ENCODE data around the gene CNOT11.
A peak's percentile ranks its signal among the peaks of the same experiment; 100 is the strongest.

Gene CNOT11

GRCh38 chr2:101272045-101272784 is 19.5 kb downstream of the CNOT11 start:
- intact Hi-C loops (cut with DNase I) = loop anchor here (10.0 kb wide), 1 partner anchor 113 kb away; the partner anchor contains the start of gene CREG2
- no peak for DNase-seq

GRCh38 chr2:101273056-101273455 is 20.4 kb downstream of the CNOT11 start:
- DNase-seq = no peak
- intact Hi-C loops (cut with DNase I) = loop anchor here (10.0 kb wide), 1 partner anchor 112 kb away; the partner anchor contains the start of gene CREG2

GRCh38 chr2:101274142-101274541 is 21.5 kb downstream of the CNOT11 start:
- no peak for DNase-seq

GRCh38 chr2:101277111-101277510 is 24.4 kb downstream of the CNOT11 start:
- peak in 2 of 10 donors; percentile 14 to 37 for DNase-seq
- intact Hi-C loops (cut with DNase I) = loop anchor here (10.0 kb wide), 1 partner anchor 108 kb away; the partner anchor contains the start of gene CREG2

More at GRCh38 chr2:101274142-101274541, 21.5 kb downstream of the CNOT11 start:
- intact Hi-C loops (cut with DNase I) = loop anchor here (10.0 kb wide), 1 partner anchor 111 kb away; the partner anchor contains the start of gene CREG2

- intact Hi-C loops (cut with DNase I) = loop anchor here (10.0 kb wide), 1 partner anchor 106 kb away; the partner anchor contains the start of gene CREG2
- DNase-seq = no peak
These were observed 26.2 kb downstream of the CNOT11 start for GRCh38 chr2:101278925-101279324.

GRCh38 chr2:101281482-101281881 is 28.8 kb downstream of the CNOT11 start:
- intact Hi-C loops (cut with DNase I) = no loop called here
- no peak for DNase-seq

- no peak for DNase-seq
- intact Hi-C loops (cut with DNase I) = no loop called here
These were observed 30.3 kb downstream of the CNOT11 start for GRCh38 chr2:101282980-101283379.

GRCh38 chr2:101286684-101287083 is 34.0 kb downstream of the CNOT11 start:
- DNase-seq = no peak
- intact Hi-C loops (cut with DNase I) = no loop called here

GRCh38 chr2:101287303-101287702 is 34.6 kb downstream of the CNOT11 start:
- intact Hi-C loops (cut with DNase I) = no loop called here

GRCh38 chr2:101290711-101291110 is 38.0 kb downstream of the CNOT11 start:
- intact Hi-C loops (cut with DNase I) = no loop called here
- no peak for DNase-seq

More at GRCh38 chr2:101287303-101287702, 34.6 kb downstream of the CNOT11 start:
- DNase-seq = no peak

GRCh38 chr2:101291973-101292372 is 39.3 kb downstream of the CNOT11 start:
- DNase-seq = no peak
- intact Hi-C loops (cut with DNase I) = no loop called here

GRCh38 chr2:101293544-101293943 is 40.9 kb downstream of the CNOT11 start:
- DNase-seq = no peak
- intact Hi-C loops (cut with DNase I) = no loop called here

GRCh38 chr2:101294861-101295260 is 42.2 kb downstream of the CNOT11 start:
- intact Hi-C loops (cut with DNase I) = no loop called here
- no peak for DNase-seq

GRCh38 chr2:101295895-101296294 is 43.2 kb downstream of the CNOT11 start:
- intact Hi-C loops (cut with DNase I) = no loop called here
- no peak for DNase-seq

GRCh38 chr2:101296371-101296770 is 43.7 kb downstream of the CNOT11 start:
- no peak for DNase-seq
- intact Hi-C loops (cut with DNase I) = no loop called here

- no peak for DNase-seq
- intact Hi-C loops (cut with DNase I) = no loop called here
These were observed 44.7 kb downstream of the CNOT11 start for GRCh38 chr2:101297383-101297782.

- intact Hi-C loops (cut with DNase I) = no loop called here
These were observed 46.9 kb downstream of the CNOT11 start for GRCh38 chr2:101299604-101300003.

GRCh38 chr2:101300164-101300563 is 47.5 kb downstream of the CNOT11 start:
- intact Hi-C loops (cut with DNase I) = no loop called here
- DNase-seq = no peak

More at GRCh38 chr2:101299604-101300003, 46.9 kb downstream of the CNOT11 start:
- no peak for DNase-seq

- DNase-seq = no peak
- intact Hi-C loops (cut with DNase I) = no loop called here
These were observed 48.1 kb downstream of the CNOT11 start for GRCh38 chr2:101300836-101301235.

GRCh38 chr2:101302016-101302415 is 49.3 kb downstream of the CNOT11 start:
- DNase-seq = no peak
- intact Hi-C loops (cut with DNase I) = no loop called here

- no peak for DNase-seq
- intact Hi-C loops (cut with DNase I) = no loop called here
These were observed 51.0 kb downstream of the CNOT11 start for GRCh38 chr2:101303688-101304087.

- no peak for DNase-seq
- intact Hi-C loops (cut with DNase I) = loop anchor here (5.0 kb wide), 1 partner anchor 53 kb away; the partner anchor contains the start of gene CNOT11
These were observed 52.3 kb downstream of the CNOT11 start for GRCh38 chr2:101305035-101305434.

All from posterior cingulate gyrus (tissue), 11 donors.